C4-2B (cell line): Measurements from ENCODE around the gene RNF123.

Experiments
- H3K27ac ChIP-seq: fragments of 450-650 bp; 2 replicates; pipeline ENCODE4 v1.5.1; 2017
- CTCF ChIP-seq: fragments of 450-650 bp; conservative IDR thresholded peaks from 2 replicates; pipeline ENCODE4 v1.5.1; 2017; ENCODE audit warnings: mild to moderate bottlenecking
- ZFX ChIP-seq: fragments of 450-650 bp; IDR thresholded peaks from 2 replicates; pipeline ENCODE4 v1.6.1; 2017

RNF123 gene

GRCh38 chr3:49647741-49648140 lies 41.6 kb upstream of the RNF123 start:
- H3K27ac ChIP-seq: no peak overlapping the region
- TF ChIP-seq ZFX (no peak), CTCF (no peak)

- TF ChIP-seq CTCF (no peak), ZFX (no peak)
- no peak overlapping the region for H3K27ac ChIP-seq
Measured at GRCh38 chr3:49648354-49649019, 40.9 kb upstream of the RNF123 start.

- TF ChIP-seq ZFX (no peak), CTCF (no peak)
- H3K27ac ChIP-seq: no peak overlapping the region
Measured at GRCh38 chr3:49649576-49649975, 39.8 kb upstream of the RNF123 start.

GRCh38 chr3:49650177-49650576 lies 39.2 kb upstream of the RNF123 start:
- no peak overlapping the region for H3K27ac ChIP-seq
- TF ChIP-seq CTCF (no peak), ZFX (no peak)

GRCh38 chr3:49650637-49651036 lies 38.7 kb upstream of the RNF123 start:
- H3K27ac ChIP-seq: no peak overlapping the region
- TF ChIP-seq ZFX (no peak), CTCF (no peak)

GRCh38 chr3:49652218-49652902 lies 37.0 kb upstream of the RNF123 start:
- TF ChIP-seq ZFX (no peak), CTCF (no peak)
- no peak overlapping the region for H3K27ac ChIP-seq

GRCh38 chr3:49652903-49653415 lies 36.4 kb upstream of the RNF123 start:
- H3K27ac ChIP-seq: no peak overlapping the region
- no peak for TF ChIP-seq ZFX
- no peak for TF ChIP-seq CTCF
